WTC11 (cell line): Measurements from ENCODE around the gene TSBP1.

Experiments
- ATF1 ChIP-seq: sonication (generic); formaldehyde crosslinking; IDR thresholded peaks from 2 replicates; pipeline ENCODE4 v1.8.1; 2023; ENCODE audit warnings: mild to moderate bottlenecking, moderate library complexity, missing genetic modification reagents
- CBFB ChIP-seq: sonication (generic); formaldehyde crosslinking; IDR thresholded peaks from 2 replicates; pipeline ENCODE4 v1.8.1; 2022; ENCODE audit warnings: mild to moderate bottlenecking, low read depth, missing genetic modification reagents
- EMX1 ChIP-seq: fragments of 250-450 bp; sonication (Bioruptor Pico); IDR thresholded peaks from 2 replicates; pipeline ENCODE4 v1.8.0; 2021; ENCODE audit warnings: mild to moderate bottlenecking
- ESRRA ChIP-seq: sonication (generic); formaldehyde crosslinking; IDR thresholded peaks from 2 replicates; pipeline ENCODE4 v1.8.1; 2022; ENCODE audit warnings: mild to moderate bottlenecking, missing genetic modification reagents, borderline replicate concordance
- FOXJ3 ChIP-seq: sonication (generic); formaldehyde crosslinking; IDR thresholded peaks from 2 replicates; pipeline ENCODE4 v1.9.0; 2021; ENCODE audit warnings: missing genetic modification reagents, mild to moderate bottlenecking, borderline replicate concordance
- NFYB ChIP-seq: sonication (generic); formaldehyde crosslinking; conservative IDR thresholded peaks from 2 replicates; pipeline ENCODE4 v1.8.0; 2022; ENCODE audit warnings: low read depth, missing genetic modification reagents
- ZNF263 ChIP-seq: sonication (generic); formaldehyde crosslinking; IDR thresholded peaks from 2 replicates; pipeline ENCODE4 v1.8.1; 2022; ENCODE audit warnings: low read depth, mild to moderate bottlenecking, moderate library complexity, missing genetic modification reagents
- TF ChIP-seq, protein P1 (sequence below): fragments of 200-600 bp; IDR thresholded peaks from 2 replicates; pipeline ENCODE4 v1.8.0; 2022; ENCODE audit warnings: antibody characterized with exemption
- TF ChIP-seq, protein P2 (sequence below): sonication (generic); formaldehyde crosslinking; IDR thresholded peaks from 2 replicates; pipeline ENCODE4 v1.8.1; 2023; ENCODE audit warnings: mild to moderate bottlenecking, missing genetic modification reagents, moderate library complexity

DNA sequence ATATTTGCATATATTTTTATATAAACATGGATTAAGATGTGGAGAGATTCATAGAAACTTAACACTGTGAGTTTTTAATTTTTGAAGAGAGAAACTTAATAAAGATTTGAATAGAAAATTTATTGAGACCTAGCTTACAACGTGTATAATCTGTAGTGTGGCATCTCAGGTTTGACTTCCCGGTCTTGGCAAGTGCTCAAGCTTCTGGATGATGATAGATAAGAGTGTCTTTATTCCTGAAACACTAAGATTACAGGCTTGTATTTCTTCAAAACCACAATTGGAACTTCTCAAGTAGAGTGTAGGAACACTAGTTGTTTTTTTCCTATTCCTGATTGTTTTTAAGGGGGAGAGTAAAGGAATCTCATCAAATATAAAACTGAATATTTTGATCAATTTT, 83.3 kb downstream of the TSBP1 start:
- TF ChIP-seq, protein P1, sequence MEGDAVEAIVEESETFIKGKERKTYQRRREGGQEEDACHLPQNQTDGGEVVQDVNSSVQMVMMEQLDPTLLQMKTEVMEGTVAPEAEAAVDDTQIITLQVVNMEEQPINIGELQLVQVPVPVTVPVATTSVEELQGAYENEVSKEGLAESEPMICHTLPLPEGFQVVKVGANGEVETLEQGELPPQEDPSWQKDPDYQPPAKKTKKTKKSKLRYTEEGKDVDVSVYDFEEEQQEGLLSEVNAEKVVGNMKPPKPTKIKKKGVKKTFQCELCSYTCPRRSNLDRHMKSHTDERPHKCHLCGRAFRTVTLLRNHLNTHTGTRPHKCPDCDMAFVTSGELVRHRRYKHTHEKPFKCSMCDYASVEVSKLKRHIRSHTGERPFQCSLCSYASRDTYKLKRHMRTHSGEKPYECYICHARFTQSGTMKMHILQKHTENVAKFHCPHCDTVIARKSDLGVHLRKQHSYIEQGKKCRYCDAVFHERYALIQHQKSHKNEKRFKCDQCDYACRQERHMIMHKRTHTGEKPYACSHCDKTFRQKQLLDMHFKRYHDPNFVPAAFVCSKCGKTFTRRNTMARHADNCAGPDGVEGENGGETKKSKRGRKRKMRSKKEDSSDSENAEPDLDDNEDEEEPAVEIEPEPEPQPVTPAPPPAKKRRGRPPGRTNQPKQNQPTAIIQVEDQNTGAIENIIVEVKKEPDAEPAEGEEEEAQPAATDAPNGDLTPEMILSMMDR = no peak
- TF ChIP-seq ATF1 (CRISPR knock-in tag) (no peak), NFYB (CRISPR knock-in tag) (no peak), ZNF263 (no peak), CBFB (CRISPR knock-in tag) (no peak), EMX1 (CRISPR knock-in tag) (no peak), ESRRA (CRISPR knock-in tag) (no peak), FOXJ3 (CRISPR knock-in tag) (no peak)
- TF ChIP-seq, protein P2, sequence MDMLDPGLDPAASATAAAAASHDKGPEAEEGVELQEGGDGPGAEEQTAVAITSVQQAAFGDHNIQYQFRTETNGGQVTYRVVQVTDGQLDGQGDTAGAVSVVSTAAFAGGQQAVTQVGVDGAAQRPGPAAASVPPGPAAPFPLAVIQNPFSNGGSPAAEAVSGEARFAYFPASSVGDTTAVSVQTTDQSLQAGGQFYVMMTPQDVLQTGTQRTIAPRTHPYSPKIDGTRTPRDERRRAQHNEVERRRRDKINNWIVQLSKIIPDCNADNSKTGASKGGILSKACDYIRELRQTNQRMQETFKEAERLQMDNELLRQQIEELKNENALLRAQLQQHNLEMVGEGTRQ = no peak
